ENCODE results near the gene UBE3D. TPM values are rescaled to one million over a fixed set of nuclear protein-coding genes. Genes with fewer than 3 reads are reported as not detected.

Gene UBE3D
- total RNA-seq, 3 donors from 2014 or later (not counting 1 experiment from before 2014, with no cell fraction given) = 6.6 to 7.9 (median 7.2) TPM

- TF ChIP-seq, protein P1, sequence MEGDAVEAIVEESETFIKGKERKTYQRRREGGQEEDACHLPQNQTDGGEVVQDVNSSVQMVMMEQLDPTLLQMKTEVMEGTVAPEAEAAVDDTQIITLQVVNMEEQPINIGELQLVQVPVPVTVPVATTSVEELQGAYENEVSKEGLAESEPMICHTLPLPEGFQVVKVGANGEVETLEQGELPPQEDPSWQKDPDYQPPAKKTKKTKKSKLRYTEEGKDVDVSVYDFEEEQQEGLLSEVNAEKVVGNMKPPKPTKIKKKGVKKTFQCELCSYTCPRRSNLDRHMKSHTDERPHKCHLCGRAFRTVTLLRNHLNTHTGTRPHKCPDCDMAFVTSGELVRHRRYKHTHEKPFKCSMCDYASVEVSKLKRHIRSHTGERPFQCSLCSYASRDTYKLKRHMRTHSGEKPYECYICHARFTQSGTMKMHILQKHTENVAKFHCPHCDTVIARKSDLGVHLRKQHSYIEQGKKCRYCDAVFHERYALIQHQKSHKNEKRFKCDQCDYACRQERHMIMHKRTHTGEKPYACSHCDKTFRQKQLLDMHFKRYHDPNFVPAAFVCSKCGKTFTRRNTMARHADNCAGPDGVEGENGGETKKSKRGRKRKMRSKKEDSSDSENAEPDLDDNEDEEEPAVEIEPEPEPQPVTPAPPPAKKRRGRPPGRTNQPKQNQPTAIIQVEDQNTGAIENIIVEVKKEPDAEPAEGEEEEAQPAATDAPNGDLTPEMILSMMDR (IDR thresholded peaks at IDR 0.05) = no peak
- Mint-ChIP-seq H3K27me3 (ENCODE audit: low read depth in 2 of 2) (no peaks in the 10 kb centered on the region), H3K9me3 (no peaks in the 10 kb centered on the region), H3K4me1 (no peaks in the 10 kb centered on the region), H3K4me3 (no peak overlapping the region), H3K36me3 (no peaks in the 10 kb centered on the region), H3K27ac (no peak overlapping the region)
- Histone ChIP-seq H3K36me3 (ENCODE audit: control insufficient read depth, insufficient read depth, low read length) (no peaks in the 10 kb centered on the region), H3K27ac (ENCODE audit: low read length) (no peak overlapping the region), H3K9me3 (ENCODE audit: control insufficient read depth, insufficient read depth, low read length) (no peaks in the 10 kb centered on the region), H3K4me1 (ENCODE audit: control insufficient read depth, insufficient read depth, low read length) (no peaks in the 10 kb centered on the region), H3K4me3 (ENCODE audit: low read length) (no peak overlapping the region), H3K27me3 (ENCODE audit: control insufficient read depth, insufficient read depth, low read length) (no peaks in the 10 kb centered on the region)
- ATAC-seq = no peak
- WGBS (ENCODE audit: insufficient coverage) = 93% methylated on average over 1 of the region's 1 CpG
- intact Hi-C loops (cut with micrococcal nuclease) = no loop called here
- no peak for DNase-seq
Measured at GRCh38 chr6:82904860-82905259, 160.8 kb downstream of the UBE3D start.

GRCh38 chr6:82904257-82904656 is 161.4 kb downstream of the UBE3D start:
- Histone ChIP-seq H3K27me3 (ENCODE audit: control insufficient read depth, insufficient read depth, low read length) (no peaks in the 10 kb centered on the region), H3K9me3 (ENCODE audit: control insufficient read depth, insufficient read depth, low read length) (no peaks in the 10 kb centered on the region), H3K4me3 (ENCODE audit: low read length) (no peak overlapping the region), H3K4me1 (ENCODE audit: control insufficient read depth, insufficient read depth, low read length) (no peaks in the 10 kb centered on the region), H3K36me3 (ENCODE audit: control insufficient read depth, insufficient read depth, low read length) (no peaks in the 10 kb centered on the region), H3K27ac (ENCODE audit: low read length) (no peak overlapping the region)
- H3K36me3 Mint-ChIP-seq = no peaks in the 10 kb centered on the region
- 96% methylated on average over 4 of the region's 4 CpGs for WGBS (ENCODE audit: insufficient coverage)
- TF ChIP-seq, protein P1 (IDR thresholded peaks at IDR 0.05) = no peak
- H3K4me3 Mint-ChIP-seq = no peak overlapping the region
- H3K4me1 Mint-ChIP-seq = no peaks in the 10 kb centered on the region
- no peak overlapping the region for H3K27ac Mint-ChIP-seq
- no peaks in the 10 kb centered on the region for H3K9me3 Mint-ChIP-seq
- ATAC-seq (no peak), DNase-seq (no peak)
- intact Hi-C loops (cut with micrococcal nuclease) = no loop called here
- no peaks in the 10 kb centered on the region for H3K27me3 Mint-ChIP-seq (ENCODE audit: low read depth in 2 of 2)

- Mint-ChIP-seq H3K4me1 (no peaks in the 10 kb centered on the region), H3K4me3 (no peak overlapping the region), H3K36me3 (no peaks in the 10 kb centered on the region), H3K9me3 (no peaks in the 10 kb centered on the region), H3K27me3 (ENCODE audit: low read depth in 2 of 2) (no peaks in the 10 kb centered on the region), H3K27ac (no peak overlapping the region)
- Histone ChIP-seq H3K4me1 (ENCODE audit: control insufficient read depth, insufficient read depth, low read length) (no peaks in the 10 kb centered on the region), H3K4me3 (ENCODE audit: low read length) (no peak overlapping the region), H3K27me3 (ENCODE audit: control insufficient read depth, insufficient read depth, low read length) (no peaks in the 10 kb centered on the region), H3K36me3 (ENCODE audit: control insufficient read depth, insufficient read depth, low read length) (no peaks in the 10 kb centered on the region), H3K9me3 (ENCODE audit: control insufficient read depth, insufficient read depth, low read length) (no peaks in the 10 kb centered on the region), H3K27ac (ENCODE audit: low read length) (no peak overlapping the region)
- TF ChIP-seq, protein P1 (IDR thresholded peaks at IDR 0.05) = no peak
- DNase-seq = no peak
- 95% methylated on average over 2 of the region's 2 CpGs for WGBS (ENCODE audit: insufficient coverage)
- intact Hi-C loops (cut with micrococcal nuclease) = no loop called here
- ATAC-seq = no peak
Measured at GRCh38 chr6:82902290-82902689, 163.4 kb downstream of the UBE3D start.

DNA sequence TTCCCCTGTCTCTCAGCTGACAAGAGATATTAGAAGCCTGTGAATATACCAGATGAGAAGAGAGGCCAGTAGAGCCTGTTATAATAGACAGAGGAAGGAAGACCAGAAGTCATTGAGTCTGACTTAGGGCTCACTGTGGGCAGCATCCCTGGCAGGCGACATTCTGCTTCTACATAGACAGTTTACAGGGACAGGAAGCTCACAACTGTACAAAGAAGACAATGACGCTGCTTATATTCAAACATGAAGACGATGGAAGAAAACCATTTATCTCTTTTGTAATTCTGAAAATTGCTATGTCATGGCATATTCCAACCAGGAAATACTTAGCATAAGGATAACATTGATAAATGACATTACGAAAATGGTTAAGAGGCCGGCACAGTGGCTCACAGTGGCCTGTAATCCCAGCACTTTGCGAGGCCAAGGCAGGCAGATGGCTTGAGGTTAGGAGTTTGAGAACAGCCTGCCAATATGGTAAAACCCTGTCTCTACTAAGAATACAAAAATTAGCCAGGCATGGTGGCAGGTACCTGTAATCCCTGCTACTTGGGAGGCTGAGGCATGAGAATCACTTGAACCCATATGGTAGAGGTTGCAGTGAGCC is 170.9 kb downstream of the UBE3D start:
- no peak overlapping the region for H3K27ac Mint-ChIP-seq
- H3K9me3 Mint-ChIP-seq = no peaks in the 10 kb centered on the region
- no peak overlapping the region for H3K27ac ChIP-seq (ENCODE audit: low read length)
- H3K27me3 Mint-ChIP-seq (ENCODE audit: low read depth in 2 of 2) = no peaks in the 10 kb centered on the region
- H3K36me3 Mint-ChIP-seq = no peaks in the 10 kb centered on the region
- 93% methylated on average over 5 of the region's 6 CpGs for WGBS (ENCODE audit: insufficient coverage)
- H3K36me3 ChIP-seq (ENCODE audit: control insufficient read depth, insufficient read depth, low read length) = no peaks in the 10 kb centered on the region
- H3K27me3 ChIP-seq (ENCODE audit: control insufficient read depth, insufficient read depth, low read length) = no peaks in the 10 kb centered on the region
- TF ChIP-seq, protein P1 (IDR thresholded peaks at IDR 0.05) = no peak
- no peaks in the 10 kb centered on the region for H3K4me1 ChIP-seq (ENCODE audit: control insufficient read depth, insufficient read depth, low read length)
- ATAC-seq (no peak), DNase-seq (no peak)
- intact Hi-C loops (cut with micrococcal nuclease) = no loop called here
- no peaks in the 10 kb centered on the region for H3K9me3 ChIP-seq (ENCODE audit: control insufficient read depth, insufficient read depth, low read length)
- no peaks in the 10 kb centered on the region for H3K4me1 Mint-ChIP-seq
- no peak overlapping the region for H3K4me3 Mint-ChIP-seq
- H3K4me3 ChIP-seq (ENCODE audit: low read length) = no peak overlapping the region
